Upper lobe of left lung (tissue), 4 donors: Measurements from ENCODE around the gene SPRR5.

Source experiments
- POLR2AphosphoS5 ChIP-seq, 2 donors: sonication (generic); formaldehyde crosslinking; IDR thresholded peaks; one replicate each; pipeline ENCODE4 v1.5.1; 2017; ENCODE audit warnings: antibody characterized with exemption in 2 of 2
- TF ChIP-seq, protein P1 (sequence below), 6 experiments: fragments of 450-650 bp in 4 of 6; fragments of 200-600 bp in 2 of 6; sonication (generic) in 2 of 6; IDR thresholded peaks; one replicate each; pipeline ENCODE4 v1.5.1; 2016 to 2019; ENCODE audit warnings: antibody characterized with exemption in 6 of 6

DNA sequence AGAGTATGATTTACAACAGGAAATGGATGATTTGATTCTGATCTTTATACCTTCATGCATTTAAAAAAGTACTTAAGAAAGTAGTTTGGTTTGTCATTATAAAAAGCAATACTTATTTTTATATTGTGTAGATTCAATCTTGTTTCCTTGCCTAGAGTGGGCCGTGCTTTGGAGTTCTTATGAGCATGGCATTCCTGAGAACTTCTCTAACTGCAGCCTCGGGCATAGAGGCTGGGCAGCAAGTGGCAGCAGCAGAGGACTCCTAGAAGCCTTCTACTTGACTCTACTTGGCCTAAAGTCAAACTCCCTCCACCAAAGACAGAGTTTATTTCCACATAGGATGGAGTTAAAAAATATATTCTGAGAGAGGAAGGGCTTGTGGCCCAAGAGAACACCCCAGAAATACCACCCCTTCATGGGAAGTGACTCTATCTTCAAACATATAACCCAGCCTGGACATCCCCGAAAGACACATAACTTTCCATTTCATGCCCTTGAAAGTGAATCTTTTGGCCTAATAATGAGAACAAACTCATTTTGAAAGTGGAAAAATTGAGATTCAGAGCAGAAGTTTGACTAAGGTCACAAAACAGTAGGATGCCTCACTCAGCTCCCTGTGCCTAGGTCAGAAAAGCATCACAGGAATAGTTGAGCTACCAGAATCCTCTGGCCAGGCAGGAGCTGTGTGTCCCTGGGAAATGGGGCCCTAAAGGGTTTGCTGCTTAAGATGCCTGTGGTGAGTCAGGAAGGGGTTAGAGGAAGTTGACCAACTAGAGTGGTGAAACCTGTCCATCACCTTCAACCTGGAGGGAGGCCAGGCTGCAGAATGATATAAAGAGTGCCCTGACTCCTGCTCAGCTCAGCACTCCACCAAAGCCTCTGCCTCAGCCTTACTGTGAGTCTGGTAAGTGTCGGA, 39.1 kb upstream of the SPRR5 start, which contains the start of gene IVL:
- TF ChIP-seq, protein P1, sequence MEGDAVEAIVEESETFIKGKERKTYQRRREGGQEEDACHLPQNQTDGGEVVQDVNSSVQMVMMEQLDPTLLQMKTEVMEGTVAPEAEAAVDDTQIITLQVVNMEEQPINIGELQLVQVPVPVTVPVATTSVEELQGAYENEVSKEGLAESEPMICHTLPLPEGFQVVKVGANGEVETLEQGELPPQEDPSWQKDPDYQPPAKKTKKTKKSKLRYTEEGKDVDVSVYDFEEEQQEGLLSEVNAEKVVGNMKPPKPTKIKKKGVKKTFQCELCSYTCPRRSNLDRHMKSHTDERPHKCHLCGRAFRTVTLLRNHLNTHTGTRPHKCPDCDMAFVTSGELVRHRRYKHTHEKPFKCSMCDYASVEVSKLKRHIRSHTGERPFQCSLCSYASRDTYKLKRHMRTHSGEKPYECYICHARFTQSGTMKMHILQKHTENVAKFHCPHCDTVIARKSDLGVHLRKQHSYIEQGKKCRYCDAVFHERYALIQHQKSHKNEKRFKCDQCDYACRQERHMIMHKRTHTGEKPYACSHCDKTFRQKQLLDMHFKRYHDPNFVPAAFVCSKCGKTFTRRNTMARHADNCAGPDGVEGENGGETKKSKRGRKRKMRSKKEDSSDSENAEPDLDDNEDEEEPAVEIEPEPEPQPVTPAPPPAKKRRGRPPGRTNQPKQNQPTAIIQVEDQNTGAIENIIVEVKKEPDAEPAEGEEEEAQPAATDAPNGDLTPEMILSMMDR (IDR thresholded peaks at IDR 0.05): no peak
- no peak for TF ChIP-seq POLR2AphosphoS5 (IDR thresholded peaks at IDR 0.05)
